K562 (cell line): ENCODE measurements around the gene MERTK. TPM values are rescaled to one million over a fixed set of nuclear protein-coding genes. Genes with fewer than 3 reads are reported as not detected.

Experiments
- ATAC-seq: fragments of 200-7000 bp; cut with Tn5 transposase; 3 replicates; pipeline ENCODE4 v1.9.1; 2020; ENCODE audit warnings: moderate library complexity
- BruUV-seq: library from RNA; stranded (reverse); fragments of 400-500 nt; replicated peaks from 2 replicates; lab custom pipeline; 2021; lab: Mats Ljungman, UMichigan
- CTCF ChIA-PET: fragments of 300-600 bp; formaldehyde crosslinking; extraction: SDS; loops from one replicate; lab custom pipeline; 2021; ENCODE audit warnings: low intra/inter-chr PET ratio; lab: Yijun Ruan, JAX
- POLR2A ChIA-PET: fragments of 300-600, 350-650 bp; sonication (Branson Sonifier 250); formaldehyde crosslinking; extraction: SDS; loops from one replicate; lab custom pipeline; 2021; ENCODE audit warnings: antibody characterized with exemption, inconsistent platforms; lab: Yijun Ruan, JAX
- DNase-seq, 4 experiments: peaks; one replicate each; pipeline versions ENCODE4 v3.0.0 to v3.0.0-alpha.2; 2011 to 2018; ENCODE audit warnings: low spot score in 3 of 4, mixed read lengths in 3 of 4; ENCODE audit errors: extremely low read depth in 1 of 4
- FAIRE-seq: peaks from 2 replicates; lab custom pipeline; 2011; peaks lifted over from hg19 to GRCh38; lab: Jason Lieb, UNC
- H2AFZ ChIP-seq: 2 replicates; pipeline ENCODE4 v1.6.0; 2011; ENCODE audit warnings: low read depth, low read length, control low read depth, inconsistent platforms
- H3K27ac ChIP-seq: fragments of 200-600 bp; 3 replicates; pipeline ENCODE4 v1.8.0; 2011; ENCODE audit warnings: low read depth, mild to moderate bottlenecking, control low read depth, inconsistent platforms, low read length, moderate library complexity, mixed read lengths; ENCODE audit errors: extremely low read depth
- H3K27me3 ChIP-seq, 2 experiments: fragments of 300-600 bp in 1 of 2; 2 replicates in 1 of 2; 3 replicates in 1 of 2; pipeline versions ENCODE4 v1.6.0 to v1.8.0; 2011; ENCODE audit warnings: inconsistent platforms in 2 of 2, low read length in 2 of 2, mild to moderate bottlenecking in 1 of 2, mixed read lengths in 1 of 2, moderate library complexity in 1 of 2; ENCODE audit not compliant: control insufficient read depth in 2 of 2, insufficient read depth in 2 of 2
- H3K36me3 ChIP-seq: fragments of 300-600 bp; 3 replicates; pipeline ENCODE4 v1.8.0; 2011; ENCODE audit warnings: mild to moderate bottlenecking, low read length, inconsistent platforms; ENCODE audit not compliant: control insufficient read depth, insufficient read depth
- H3K4me1 ChIP-seq, 2 experiments: fragments of 200-600 bp in 1 of 2; replicated peaks in 1 of 2; 2 replicates in 1 of 2; 3 replicates in 1 of 2; pipeline versions ENCODE4 v1.5.1 to v1.8.0; 2011; ENCODE audit warnings: inconsistent platforms in 2 of 2, low read length in 2 of 2, mild to moderate bottlenecking in 1 of 2, mixed read lengths in 1 of 2, moderate library complexity in 1 of 2; ENCODE audit not compliant: control insufficient read depth in 2 of 2, insufficient read depth in 2 of 2
- H3K4me2 ChIP-seq: 2 replicates; pipeline ENCODE4 v1.6.1; 2011; ENCODE audit warnings: low read length, control low read depth, inconsistent platforms, mixed read lengths; ENCODE audit not compliant: insufficient read depth
- H3K4me3 ChIP-seq: fragments of 200-600 bp; sonication (generic), shearing (Covaris generic); 2 replicates; pipeline ENCODE4 v1.5.1; 2016; ENCODE audit warnings: control low read depth, inconsistent platforms
- H3K79me2 ChIP-seq: fragments of 200-600 bp; 3 replicates; pipeline ENCODE4 v1.8.0; 2011; ENCODE audit warnings: low read length, inconsistent platforms; ENCODE audit not compliant: control insufficient read depth, insufficient read depth
- H3K9ac ChIP-seq, 2 experiments: 2 replicates each; pipeline versions ENCODE4 v1.6.0 to v1.6.1; 2011; ENCODE audit warnings: low read depth in 2 of 2, low read length in 2 of 2, control low read depth in 1 of 2, inconsistent platforms in 1 of 2, mild to moderate bottlenecking in 1 of 2, mixed read lengths in 1 of 2; ENCODE audit not compliant: insufficient read depth in 1 of 2
- H3K9me1 ChIP-seq: one replicate; pipeline ENCODE4 v1.6.0; 2011; ENCODE audit warnings: inconsistent platforms, mild to moderate bottlenecking, low read length, moderate library complexity; ENCODE audit not compliant: control insufficient read depth, insufficient read depth
- H3K9me3 ChIP-seq: replicated peaks from 2 replicates; pipeline ENCODE4 v1.5.1; 2011; ENCODE audit warnings: low read depth, low read length, inconsistent platforms; ENCODE audit not compliant: control insufficient read depth, insufficient read depth
- H4K20me1 ChIP-seq: replicated peaks from 2 replicates; pipeline ENCODE4 v1.6.1; 2011; ENCODE audit warnings: low read length, inconsistent platforms, mixed read lengths; ENCODE audit not compliant: control insufficient read depth, insufficient read depth
- ATF7 ChIP-seq: fragments of 450-650 bp; IDR thresholded peaks from 2 replicates; pipeline ENCODE4 v1.7.1; 2014; ENCODE audit warnings: mild to moderate bottlenecking, moderate library complexity
- CEBPB ChIP-seq: fragments of 450-650 bp; IDR thresholded peaks from 2 replicates; pipeline ENCODE4 v1.6.1; 2016; ENCODE audit warnings: missing genetic modification characterization, missing compliant biosample characterization
- CHD2 ChIP-seq: IDR thresholded peaks from 2 replicates; pipeline ENCODE4 v1.6.1; 2011; ENCODE audit warnings: low read depth, low read length
- CXXC5 ChIP-seq: fragments of 250-450 bp; sonication (Bioruptor Pico); IDR thresholded peaks from 2 replicates; pipeline ENCODE4 v1.8.0; 2022; ENCODE audit warnings: inconsistent platforms, mild to moderate bottlenecking, moderate library complexity
- KAT2B ChIP-seq: IDR thresholded peaks from one replicate; pipeline ENCODE4 v1.6.1; 2012; ENCODE audit warnings: low read depth, mild to moderate bottlenecking, control low read depth, inconsistent platforms, low read length, moderate library complexity
- MCM2 ChIP-seq: fragments of 450-650 bp; IDR thresholded peaks from 2 replicates; pipeline ENCODE4 v1.6.1; 2017; ENCODE audit warnings: low read depth, mild to moderate bottlenecking
- NFIX ChIP-seq: fragments of 250-450 bp; sonication (Bioruptor Pico); IDR thresholded peaks from 2 replicates; pipeline ENCODE4 v1.4.0; 2020; ENCODE audit warnings: low read depth, mild to moderate bottlenecking, moderate library complexity
- RFX1 ChIP-seq: fragments of 450-650 bp; IDR thresholded peaks from 2 replicates; pipeline ENCODE4 v1.6.1; 2016; ENCODE audit warnings: mild to moderate bottlenecking, moderate library complexity
- STAG1 ChIP-seq: sonication (generic); formaldehyde crosslinking; IDR thresholded peaks from 2 replicates; pipeline ENCODE4 v1.5.0; 2020; ENCODE audit warnings: missing genetic modification reagents, borderline replicate concordance
- TCF3 ChIP-seq: sonication (generic); formaldehyde crosslinking; IDR thresholded peaks from 2 replicates; pipeline ENCODE4 v1.4.0; 2020; ENCODE audit warnings: mild to moderate bottlenecking, missing genetic modification reagents
- ZFP36 ChIP-seq: fragments of 150-350 bp; IDR thresholded peaks from 2 replicates; pipeline ENCODE4 v1.6.1; 2018; ENCODE audit warnings: low read length, low read depth; ENCODE audit not compliant: partially characterized antibody
- ZFX ChIP-seq: sonication (generic); formaldehyde crosslinking; IDR thresholded peaks from 2 replicates; pipeline ENCODE4 v1.8.0; 2022; ENCODE audit warnings: mild to moderate bottlenecking, missing genetic modification reagents, moderate library complexity
- ZNF551 ChIP-seq: fragments of 250-450 bp; sonication (Bioruptor Pico); IDR thresholded peaks from 2 replicates; pipeline ENCODE4 v1.5.0; 2021; ENCODE audit warnings: mild to moderate bottlenecking, moderate library complexity
- WGBS: fragments of 100-300 bp; shearing (Covaris generic); methylation state at CpG from one replicate; pipeline ENCODE4 v1.1.6; 2016; ENCODE audit warnings: low coverage, mixed read lengths; ENCODE audit not compliant: insufficient coverage; ENCODE audit errors: missing lambda C conversion rate; 5-methylcytosine and 5-hydroxymethylcytosine counted together
- in situ Hi-C: fragments of 300-500 bp; cut with MboI; formaldehyde crosslinking; loops from 4 replicates; pipeline ENCODE4 v1.15.0; 2018; ENCODE audit warnings: inconsistent platforms, mixed read lengths
- intact Hi-C: fragments of 100-400 bp; cut with micrococcal nuclease; formaldehyde crosslinking; loops from 2 replicates; pipeline ENCODE4 v1.14.2; 2022
- polyA plus RNA-seq, 8 experiments: library from polyadenylated mRNA; depleted of rRNA in 4 of 8; stranded (reverse) in 5 of 8; unstranded in 3 of 8; fragments of >200 nt; fragmentation: Nextera tagmentation in 2 of 8; fragmentation: Illumina TruSeq in 1 of 8; extraction: Ambion mirVana in 2 of 8; extraction: Trizol in 1 of 8; gene quantifications; 2 replicates each; pipeline versions ENCODE4 v1.2.1 to v1.2.3, GENCODE V29; 2011 to 2014; ENCODE audit warnings: inconsistent platforms in 1 of 8, missing spikeins in 1 of 8
- total RNA-seq, 7 experiments: library from RNA; depleted of rRNA in 6 of 7; stranded (reverse); fragments of >200 nt in 6 of 7; fragmentation: Illumina TruSeq in 2 of 7; extraction: Trizol in 2 of 7; gene quantifications; 2 replicates each; pipeline versions ENCODE4 v1.2.1 to v1.2.3, GENCODE V29; 2011 to 2021; ENCODE audit warnings: low replicate concordance in 1 of 7
- TF ChIP-seq, protein P1 (sequence below), 2 experiments: fragments of 450-650 bp; formaldehyde crosslinking in 1 of 2; IDR thresholded peaks; 2 replicates each; pipeline versions ENCODE4 v1.4.0 to v1.6.1; 2014 to 2020; ENCODE audit warnings: mild to moderate bottlenecking in 2 of 2, borderline replicate concordance in 1 of 2, low read depth in 1 of 2

Gene MERTK
- total and polyA plus RNA-seq, 9 of the 15 experiments (the other 6 are each of a cell fraction or from before 2014, with no cell fraction given): 0.23 to 1.6 (median 0.74) TPM

DNA sequence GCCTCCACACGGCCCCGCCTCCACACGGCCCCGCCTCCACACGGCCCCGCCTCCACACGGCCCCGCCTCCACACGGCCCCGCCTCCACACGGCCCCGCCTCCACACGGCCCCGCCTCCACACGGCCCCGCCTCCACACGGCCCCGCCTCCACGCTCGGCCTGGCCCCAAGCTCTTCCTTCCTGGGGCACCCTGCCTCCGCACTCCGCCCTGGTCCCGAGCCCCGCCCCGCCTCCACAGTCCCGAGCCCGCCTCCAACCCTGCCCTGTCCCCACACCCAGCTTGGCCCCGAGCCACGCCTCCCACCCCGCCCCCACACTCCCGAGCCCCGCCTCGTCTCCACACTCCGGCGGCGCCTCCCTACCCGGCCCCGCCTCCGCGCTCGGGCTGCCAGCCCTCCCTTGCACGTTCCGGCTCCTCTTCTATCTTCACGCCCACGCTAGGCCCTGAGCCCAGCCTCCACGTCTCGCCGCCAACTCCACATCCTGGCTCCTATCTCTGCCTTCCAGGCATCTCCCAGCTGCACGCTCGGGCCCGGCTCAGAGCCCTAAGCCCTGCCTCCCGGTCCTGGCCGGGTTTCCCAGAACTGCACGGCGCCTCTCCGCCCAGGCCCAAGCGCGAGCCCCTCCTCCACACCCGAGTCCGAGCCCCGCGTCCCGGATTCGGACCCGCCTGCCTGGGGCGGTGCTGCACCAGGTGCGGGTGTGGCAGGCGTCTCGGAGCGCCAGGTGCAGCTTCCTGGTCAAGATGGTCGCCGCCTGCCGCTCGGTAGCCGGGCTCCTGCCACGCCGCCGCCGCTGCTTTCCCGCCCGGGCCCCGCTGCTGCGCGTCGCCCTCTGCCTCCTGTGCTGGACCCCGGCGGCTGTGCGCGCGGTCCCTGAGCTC lies 156.7 kb downstream of the MERTK start, which contains the start of gene TMEM87B:
Gene TMEM87B (plus strand): TSS at position 423 of the 883 bp plus-strand sequence. CDS start 323 bp downstream, at position 746.
- H3K4me2 ChIP-seq: peak within 1 kb of the TSS; percentile 99
- DNase-seq: peak; percentile 90 to 99 (median 92)
- POLR2A ChIA-PET: interaction anchor here (0.8 kb wide), 1 partner anchor 132 kb away, joined by 3 read pairs; no protein-coding TSS in a partner anchor
- no peaks in the 10 kb centered on the region for H4K20me1 ChIP-seq
- CTCF ChIA-PET: no interaction called here
- no TSS peak for BruUV-seq
- no peaks in the 10 kb centered on the region for H3K9me1 ChIP-seq
- in situ Hi-C loops (no loop called here), intact Hi-C loops (loop anchor here (5.0 kb wide), 3 partner anchors 52 to 202 kb away; partner anchors contain the start of gene ZC3H8)
- H3K4me1 ChIP-seq: peaks cover 14 to 26% of the 10 kb centered on the region in 2 experiments; a peak in 4 of 5 replicates
- ATAC-seq: peak; percentile 84
- no peaks in the 10 kb centered on the region for H3K9me3 ChIP-seq
- peak within 1 kb of the TSS; percentile 99 for H2AFZ ChIP-seq
- H3K79me2 ChIP-seq: peaks cover 34% of the 10 kb centered on the region
- under 1% methylated on average over 44 of the region's 90 CpGs for WGBS
- peak within 1 kb of the TSS; percentile 90 to 97 for H3K9ac ChIP-seq
- H3K27ac ChIP-seq: peak within 1 kb of the TSS; percentile 91
- H3K27me3 ChIP-seq: no peaks in the 10 kb centered on the region
- H3K4me3 ChIP-seq: peak within 1 kb of the TSS; percentile 68
- peaks cover 5% of the 10 kb centered on the region; the same call in 1 of the 3 replicates for H3K36me3 ChIP-seq
- FAIRE-seq: peak; percentile 86
- peak; percentile 92 for TF ChIP-seq CXXC5 (CRISPR knock-in tag)
- peak; percentile 96 for TF ChIP-seq ZFX (CRISPR knock-in tag)
- TF ChIP-seq, protein P1, sequence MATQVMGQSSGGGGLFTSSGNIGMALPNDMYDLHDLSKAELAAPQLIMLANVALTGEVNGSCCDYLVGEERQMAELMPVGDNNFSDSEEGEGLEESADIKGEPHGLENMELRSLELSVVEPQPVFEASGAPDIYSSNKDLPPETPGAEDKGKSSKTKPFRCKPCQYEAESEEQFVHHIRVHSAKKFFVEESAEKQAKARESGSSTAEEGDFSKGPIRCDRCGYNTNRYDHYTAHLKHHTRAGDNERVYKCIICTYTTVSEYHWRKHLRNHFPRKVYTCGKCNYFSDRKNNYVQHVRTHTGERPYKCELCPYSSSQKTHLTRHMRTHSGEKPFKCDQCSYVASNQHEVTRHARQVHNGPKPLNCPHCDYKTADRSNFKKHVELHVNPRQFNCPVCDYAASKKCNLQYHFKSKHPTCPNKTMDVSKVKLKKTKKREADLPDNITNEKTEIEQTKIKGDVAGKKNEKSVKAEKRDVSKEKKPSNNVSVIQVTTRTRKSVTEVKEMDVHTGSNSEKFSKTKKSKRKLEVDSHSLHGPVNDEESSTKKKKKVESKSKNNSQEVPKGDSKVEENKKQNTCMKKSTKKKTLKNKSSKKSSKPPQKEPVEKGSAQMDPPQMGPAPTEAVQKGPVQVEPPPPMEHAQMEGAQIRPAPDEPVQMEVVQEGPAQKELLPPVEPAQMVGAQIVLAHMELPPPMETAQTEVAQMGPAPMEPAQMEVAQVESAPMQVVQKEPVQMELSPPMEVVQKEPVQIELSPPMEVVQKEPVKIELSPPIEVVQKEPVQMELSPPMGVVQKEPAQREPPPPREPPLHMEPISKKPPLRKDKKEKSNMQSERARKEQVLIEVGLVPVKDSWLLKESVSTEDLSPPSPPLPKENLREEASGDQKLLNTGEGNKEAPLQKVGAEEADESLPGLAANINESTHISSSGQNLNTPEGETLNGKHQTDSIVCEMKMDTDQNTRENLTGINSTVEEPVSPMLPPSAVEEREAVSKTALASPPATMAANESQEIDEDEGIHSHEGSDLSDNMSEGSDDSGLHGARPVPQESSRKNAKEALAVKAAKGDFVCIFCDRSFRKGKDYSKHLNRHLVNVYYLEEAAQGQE (IDR thresholded peaks at IDR 0.05; ENCODE audit: borderline replicate concordance): 0 out of 2 replicates have a peak, but pooled peaks have one; percentile 29
- TF ChIP-seq, protein P1 (CRISPR knock-in tag; IDR thresholded peaks at IDR 0.05; ENCODE audit: low read depth): 0 out of 2 replicates have a peak, but pooled peaks have one; percentile 47
- TF ChIP-seq ATF7: 0 out of 2 replicates have a peak, but pooled peaks have one; percentile 39
- TF ChIP-seq CEBPB: no peak
- no peak for TF ChIP-seq ZNF551
- TF ChIP-seq RFX1: no peak
- TF ChIP-seq CHD2: peak; percentile 47; the same call in 1 of the 2 replicates
- no peak for TF ChIP-seq KAT2B
- no peak for TF ChIP-seq ZFP36
- no peak for TF ChIP-seq NFIX
- no peak for TF ChIP-seq STAG1
- peak; percentile 97 for TF ChIP-seq TCF3
- TF ChIP-seq MCM2: no peak
